GM23338 (cell line): Measurements from ENCODE around the gene PSTK.

ENCODE experiments used
- CTCF ChIP-seq, 2 experiments: fragments of 200-600 bp in 1 of 2; sonication (generic) in 1 of 2; conservative IDR thresholded peaks; 2 replicates each; pipeline versions ENCODE4 v1.5.1 to v1.6.1; 2016 to 2017; ENCODE audit warnings: antibody characterized with exemption in 2 of 2, low read depth in 2 of 2, mild to moderate bottlenecking in 2 of 2, moderate library complexity in 1 of 2
- ETS1 ChIP-seq: IDR thresholded peaks from 2 replicates; pipeline ENCODE4 v1.6.1; 2016; ENCODE audit warnings: antibody characterized with exemption
- EZH2 ChIP-seq: fragments of 200-600 bp; sonication (generic); IDR thresholded peaks from one replicate; pipeline ENCODE4 v1.8.0; 2017; ENCODE audit warnings: antibody characterized with exemption, mild to moderate bottlenecking, low read depth; ENCODE audit not compliant: unreplicated experiment
- EZH2phosphoT487 ChIP-seq: fragments of 200-600 bp; sonication (generic); IDR thresholded peaks from one replicate; pipeline ENCODE4 v1.8.1; 2018; ENCODE audit warnings: antibody characterized with exemption; ENCODE audit not compliant: unreplicated experiment
- JUNB ChIP-seq: IDR thresholded peaks from one replicate; pipeline ENCODE4 v1.6.1; 2016; ENCODE audit warnings: antibody characterized with exemption; ENCODE audit not compliant: unreplicated experiment
- NANOG ChIP-seq: IDR thresholded peaks from 2 replicates; pipeline ENCODE4 v1.6.1; 2016; ENCODE audit warnings: antibody characterized with exemption, borderline replicate concordance
- POLR2AphosphoS5 ChIP-seq: IDR thresholded peaks from 2 replicates; pipeline ENCODE4 v1.6.1; 2016; ENCODE audit warnings: antibody characterized with exemption, low read depth
- REST ChIP-seq: IDR thresholded peaks from one replicate; pipeline ENCODE4 v1.6.1; 2018; ENCODE audit warnings: antibody characterized with exemption; ENCODE audit not compliant: unreplicated experiment
- STAT1 ChIP-seq: IDR thresholded peaks from one replicate; pipeline ENCODE4 v1.6.1; 2016; ENCODE audit warnings: antibody characterized with exemption; ENCODE audit not compliant: unreplicated experiment
- ZNF331 ChIP-seq: fragments of 250-450 bp; sonication (Bioruptor Pico); IDR thresholded peaks from 2 replicates; pipeline ENCODE4 v1.5.0; 2020; ENCODE audit warnings: low read depth, mild to moderate bottlenecking, moderate library complexity

- no peak for TF ChIP-seq CTCF (conservative IDR thresholded peaks at IDR 0.05; ENCODE audit: low read depth in 2 of 2)
- no peak for TF ChIP-seq EZH2
- no peak for TF ChIP-seq REST
- no peak for TF ChIP-seq POLR2AphosphoS5
- no peak for TF ChIP-seq ZNF331 (CRISPR knock-in tag)
- no peak for TF ChIP-seq JUNB
- TF ChIP-seq EZH2phosphoT487: no peak
- no peak for TF ChIP-seq STAT1
- TF ChIP-seq NANOG: no peak
- TF ChIP-seq ETS1: no peak
These were observed 30.9 kb upstream of the PSTK start for GRCh38 chr10:122949296-122949695.
